ENCODE measurements around the gene LIPE.
"Not testable (repeated sequence)": the region's sequence is repeated elsewhere in the genome, so short reads cannot be mapped to it uniquely, and the experiment has no call there.

Gene LIPE

GRCh38 chr19:42461700-42462324, 34.6 kb upstream of the LIPE start:
- H3K4me3 ChIP-seq (ENCODE audit: low read depth, low read length): no peak overlapping the region
- in situ Hi-C loops (cut with HindIII; ENCODE audit: low sequenced_read_pairs): no loop called here
- no peak for TF ChIP-seq CTCF (IDR thresholded peaks at IDR 0.05; ENCODE audit: low read depth, low read length)
- no peak for DNase-seq (ENCODE audit: low read depth, low spot score)

GRCh38 chr19:42461231-42461630, 34.0 kb upstream of the LIPE start:
- H3K4me3 ChIP-seq (ENCODE audit: low read depth, low read length); in situ Hi-C loops (cut with HindIII; ENCODE audit: low sequenced_read_pairs); DNase-seq (ENCODE audit: low read depth, low spot score): not testable (repeated sequence)

- no peak overlapping the region for H3K4me3 ChIP-seq (ENCODE audit: low read depth, low read length)
- in situ Hi-C loops (cut with HindIII; ENCODE audit: low sequenced_read_pairs): no loop called here
- no peak for TF ChIP-seq CTCF (IDR thresholded peaks at IDR 0.05; ENCODE audit: low read depth, low read length)
- DNase-seq (ENCODE audit: low read depth, low spot score): no peak
Measured at GRCh38 chr19:42459926-42460325, 32.7 kb upstream of the LIPE start.

GRCh38 chr19:42455621-42456081, 28.5 kb upstream of the LIPE start:
- in situ Hi-C loops (cut with HindIII; ENCODE audit: low sequenced_read_pairs): no loop called here
- TF ChIP-seq CTCF (IDR thresholded peaks at IDR 0.05; ENCODE audit: low read depth, low read length): no peak
- DNase-seq (ENCODE audit: low read depth, low spot score): no peak
- no peak overlapping the region for H3K4me3 ChIP-seq (ENCODE audit: low read depth, low read length)

- no peak for TF ChIP-seq CTCF (IDR thresholded peaks at IDR 0.05; ENCODE audit: low read depth, low read length)
- no peak for DNase-seq (ENCODE audit: low read depth, low spot score)
- in situ Hi-C loops (cut with HindIII; ENCODE audit: low sequenced_read_pairs): no loop called here
- H3K4me3 ChIP-seq (ENCODE audit: low read depth, low read length): no peak overlapping the region
Measured at GRCh38 chr19:42455086-42455485, 27.9 kb upstream of the LIPE start.

GRCh38 chr19:42452590-42452989, 25.4 kb upstream of the LIPE start:
- no peak for DNase-seq (ENCODE audit: low read depth, low spot score)
- in situ Hi-C loops (cut with HindIII; ENCODE audit: low sequenced_read_pairs): no loop called here
- no peak overlapping the region for H3K4me3 ChIP-seq (ENCODE audit: low read depth, low read length)
- no peak for TF ChIP-seq CTCF (IDR thresholded peaks at IDR 0.05; ENCODE audit: low read depth, low read length)

GRCh38 chr19:42450314-42450934, 23.2 kb upstream of the LIPE start:
- H3K4me3 ChIP-seq (ENCODE audit: low read depth, low read length): no peak overlapping the region
- TF ChIP-seq CTCF (IDR thresholded peaks at IDR 0.05; ENCODE audit: low read depth, low read length): peak; percentile 78
- peak; percentile 76 for DNase-seq (ENCODE audit: low read depth, low spot score)
- in situ Hi-C loops (cut with HindIII; ENCODE audit: low sequenced_read_pairs): no loop called here

- H3K4me3 ChIP-seq (ENCODE audit: low read depth, low read length); DNase-seq (ENCODE audit: low read depth, low spot score); in situ Hi-C loops (cut with HindIII; ENCODE audit: low sequenced_read_pairs): not testable (repeated sequence)
Measured at GRCh38 chr19:42448306-42448705, 21.1 kb upstream of the LIPE start.

All from astrocyte of the spinal cord (primary cell).